Activated CD8-positive, alpha-beta memory T cell treated with anti-CD3 and anti-CD28 coated beads for 36 hours (primary cell): ENCODE data around the gene SPDYE4. TPM values are rescaled to one million over a fixed set of nuclear protein-coding genes. Genes with fewer than 3 reads are reported as not detected.

Experiments
- CTCF ChIA-PET: fragments of 350-600 bp; sonication (Branson Sonifier 250); formaldehyde crosslinking; loops from one replicate; lab custom pipeline; 2021; ENCODE audit warnings: antibody characterized with exemption; lab: Charles Lee
- POLR2A ChIA-PET: fragments of 350-600 bp; sonication (Branson Sonifier 250); formaldehyde crosslinking; loops from one replicate; lab custom pipeline; 2021; ENCODE audit warnings: antibody characterized with exemption; lab: Charles Lee
- total RNA-seq, 2 experiments: library from RNA; stranded (reverse); gene quantifications; one replicate each; pipeline ENCODE4 v1.2.3, GENCODE V29; 2021

SPDYE4 gene
- total RNA-seq, 2 experiments from 2014 or later: not detected

- POLR2A ChIA-PET: no interaction called here
- CTCF ChIA-PET: no interaction called here
Observed at GRCh38 chr17:8701221-8701620, 57.1 kb downstream of the SPDYE4 start.

Other genes starting within 250 kb of the SPDYE4 start
- gene MYH10, start 127.8 kb downstream of the SPDYE4 start, total RNA-seq: 10 to 100 TPM; 11.8 to 13.1 TPM
- under 1 TPM in 1 of 2 experiments, not detected in 1; 0.59 TPM for gene CCDC42, start 13.7 kb downstream of the SPDYE4 start, total RNA-seq
- not detected for gene MFSD6L, start 40.8 kb upstream of the SPDYE4 start, total RNA-seq
- under 1 TPM; 0.30 to 0.46 TPM for gene PIK3R6, start 109.1 kb upstream of the SPDYE4 start, total RNA-seq
- 10 to 100 TPM; 23.2 to 24.6 TPM for gene PIK3R5, start 207.2 kb upstream of the SPDYE4 start, total RNA-seq